Duodenal mucosa (tissue), 2 donors: ENCODE results near the gene PRR15L.
"Not testable (repeated sequence)": the region's sequence is repeated elsewhere in the genome, so short reads cannot be mapped to it uniquely, and the experiment has no call there.

Experiments used
- H3K27ac ChIP-seq: one replicate; pipeline ENCODE4 v1.7.0; 2013; ENCODE audit warnings: low read depth, low read length
- H3K27me3 ChIP-seq, 2 donors: one replicate each; pipeline ENCODE4 v1.7.0; 2013; ENCODE audit warnings: low read length in 2 of 2, control low read depth in 1 of 2; ENCODE audit not compliant: insufficient read depth in 2 of 2, control insufficient read depth in 1 of 2
- H3K36me3 ChIP-seq, 2 donors: one replicate each; pipeline ENCODE4 v1.7.0; 2013; ENCODE audit warnings: low read length in 2 of 2, control low read depth in 1 of 2; ENCODE audit not compliant: insufficient read depth in 2 of 2, control insufficient read depth in 1 of 2
- H3K4me1 ChIP-seq, 2 donors: one replicate each; pipeline ENCODE4 v1.7.0; 2013; ENCODE audit warnings: low read length in 2 of 2, control low read depth in 1 of 2; ENCODE audit not compliant: insufficient read depth in 2 of 2, control insufficient read depth in 1 of 2
- H3K4me3 ChIP-seq, 2 donors: one replicate each; pipeline ENCODE4 v1.7.0; 2013; ENCODE audit warnings: low read length in 2 of 2, low read depth in 1 of 2
- H3K9ac ChIP-seq, 2 donors: one replicate each; pipeline ENCODE4 v1.7.0; 2013; ENCODE audit warnings: low read length in 2 of 2, low read depth in 1 of 2
- H3K9me3 ChIP-seq, 2 donors: one replicate each; pipeline ENCODE4 v1.7.0; 2013; ENCODE audit warnings: low read length in 2 of 2, control low read depth in 1 of 2; ENCODE audit not compliant: control insufficient read depth in 1 of 2

The PRR15L gene

GRCh38 chr17:47937941-47938340 lies 19.7 kb downstream of the PRR15L start:
- peaks cover 0 to 2% of the 10 kb centered on the region in 2 donors for H3K36me3 ChIP-seq
- H3K27ac ChIP-seq: no peak overlapping the region
- no peaks in the 10 kb centered on the region for H3K27me3 ChIP-seq
- H3K9ac ChIP-seq: no peak overlapping the region
- H3K9me3 ChIP-seq: no peaks in the 10 kb centered on the region
- no peak overlapping the region for H3K4me3 ChIP-seq
- H3K4me1 ChIP-seq: peaks cover 7 to 15% of the 10 kb centered on the region in 2 donors

- H3K36me3 ChIP-seq: peaks cover 0 to 3% of the 10 kb centered on the region in 2 donors
- no peaks in the 10 kb centered on the region for H3K27me3 ChIP-seq
- no peaks in the 10 kb centered on the region for H3K9me3 ChIP-seq
- H3K4me1 ChIP-seq: peaks cover 2 to 3% of the 10 kb centered on the region in 2 donors
- no peak overlapping the region for H3K9ac ChIP-seq
- no peak overlapping the region for H3K27ac ChIP-seq
- H3K4me3 ChIP-seq: no peak overlapping the region
Measured at GRCh38 chr17:47935961-47936360, 21.7 kb downstream of the PRR15L start.

GRCh38 chr17:47935468-47935867 lies 22.2 kb downstream of the PRR15L start:
- not testable (repeated sequence) for H3K36me3 ChIP-seq, H3K27ac ChIP-seq, H3K4me3 ChIP-seq, H3K4me1 ChIP-seq, H3K9ac ChIP-seq, H3K27me3 ChIP-seq, H3K9me3 ChIP-seq

- H3K27me3 ChIP-seq: no peaks in the 10 kb centered on the region
- H3K9ac ChIP-seq: no peak overlapping the region
- peaks cover 3 to 4% of the 10 kb centered on the region in 2 donors for H3K36me3 ChIP-seq
- H3K27ac ChIP-seq: no peak overlapping the region
- no peak overlapping the region for H3K4me3 ChIP-seq
- no peaks in the 10 kb centered on the region for H3K9me3 ChIP-seq
- H3K4me1 ChIP-seq: peaks cover under 1 to 3% of the 10 kb centered on the region in 2 donors
Measured at GRCh38 chr17:47934856-47935255, 22.8 kb downstream of the PRR15L start.

GRCh38 chr17:47931848-47932247 lies 25.8 kb downstream of the PRR15L start:
- H3K4me1 ChIP-seq: peaks cover 6 to 14% of the 10 kb centered on the region in 2 donors
- no peaks in the 10 kb centered on the region for H3K9me3 ChIP-seq
- no peak overlapping the region for H3K4me3 ChIP-seq
- no peaks in the 10 kb centered on the region for H3K27me3 ChIP-seq
- H3K27ac ChIP-seq: no peak overlapping the region
- H3K9ac ChIP-seq: no peak overlapping the region
- H3K36me3 ChIP-seq: peaks cover 10 to 11% of the 10 kb centered on the region in 2 donors

GRCh38 chr17:47929218-47930000 lies 28.3 kb downstream of the PRR15L start:
- Histone ChIP-seq H3K4me1 (peaks cover 6 to 14% of the 10 kb centered on the region in 2 donors), H3K27me3 (no peaks in the 10 kb centered on the region), H3K36me3 (peaks cover 23 to 31% of the 10 kb centered on the region in 2 donors), H3K27ac (no peak overlapping the region), H3K9me3 (no peaks in the 10 kb centered on the region), H3K9ac (no peak overlapping the region), H3K4me3 (no peak overlapping the region)

GRCh38 chr17:47928415-47928814 lies 29.3 kb downstream of the PRR15L start:
- Histone ChIP-seq H3K9ac (no peak overlapping the region), H3K36me3 (peaks cover 23 to 40% of the 10 kb centered on the region in 2 donors), H3K27ac (no peak overlapping the region), H3K27me3 (no peaks in the 10 kb centered on the region), H3K4me1 (peaks cover 6 to 14% of the 10 kb centered on the region in 2 donors), H3K9me3 (no peaks in the 10 kb centered on the region), H3K4me3 (no peak overlapping the region)

- Histone ChIP-seq H3K9ac (no peak overlapping the region), H3K27ac (no peak overlapping the region), H3K4me3 (no peak overlapping the region), H3K9me3 (no peaks in the 10 kb centered on the region), H3K4me1 (peaks cover 6 to 14% of the 10 kb centered on the region in 2 donors), H3K36me3 (peaks cover 28 to 43% of the 10 kb centered on the region in 2 donors), H3K27me3 (no peaks in the 10 kb centered on the region)
Measured at GRCh38 chr17:47927821-47928400, 29.8 kb downstream of the PRR15L start.

- H3K27ac ChIP-seq: no peak overlapping the region
- no peaks in the 10 kb centered on the region for H3K27me3 ChIP-seq
- H3K36me3 ChIP-seq: peaks cover 34 to 55% of the 10 kb centered on the region in 2 donors
- no peaks in the 10 kb centered on the region for H3K9me3 ChIP-seq
- peaks cover 6 to 14% of the 10 kb centered on the region in 2 donors for H3K4me1 ChIP-seq
- H3K9ac ChIP-seq: no peak overlapping the region
- no peak overlapping the region for H3K4me3 ChIP-seq
Measured at GRCh38 chr17:47925678-47925988, 32.0 kb downstream of the PRR15L start.

GRCh38 chr17:47924785-47925677 lies 32.7 kb downstream of the PRR15L start:
- peaks cover 32 to 55% of the 10 kb centered on the region in 2 donors for H3K36me3 ChIP-seq
- H3K27me3 ChIP-seq: no peaks in the 10 kb centered on the region
- no peak overlapping the region for H3K9ac ChIP-seq
- H3K27ac ChIP-seq: no peak overlapping the region
- H3K4me3 ChIP-seq: no peak overlapping the region
- H3K4me1 ChIP-seq: peaks cover 6 to 12% of the 10 kb centered on the region in 2 donors
- H3K9me3 ChIP-seq: no peaks in the 10 kb centered on the region
